HG03064 (cell line): ENCODE measurements around the gene SFXN5.

ENCODE experiments used
- ATAC-seq: cut with Tn5 transposase; IDR thresholded peaks from one replicate; pipeline ENCODE4 v1.9.1; 2021; ENCODE audit warnings: low read depth; ENCODE audit not compliant: unreplicated experiment

SFXN5 gene

DNA sequence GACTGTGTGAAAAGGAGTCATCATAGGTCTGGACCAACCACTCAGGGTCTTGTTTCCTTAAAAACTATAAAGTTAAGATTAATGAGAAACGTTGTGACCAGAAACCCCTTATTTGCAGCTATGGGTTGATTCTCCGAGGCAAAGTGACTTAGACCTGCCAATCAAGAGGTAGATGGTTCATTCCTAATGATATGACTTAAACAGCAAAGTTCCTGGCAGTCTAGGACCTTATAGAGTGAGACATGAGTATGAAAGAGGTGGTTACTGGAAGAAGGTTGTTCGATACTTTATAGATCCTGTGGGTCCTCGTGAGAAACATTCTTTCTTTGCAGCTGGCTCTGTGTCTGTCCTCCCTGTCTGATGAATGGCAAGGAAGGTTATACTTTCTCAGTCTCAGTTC is 8.0 kb downstream of the SFXN5 start:
- ATAC-seq, result no peak

- no peak for ATAC-seq
Observed at GRCh38 chr2:73059106-73059505, 12.4 kb downstream of the SFXN5 start.

GRCh38 chr2:73054980-73055379 is 16.5 kb downstream of the SFXN5 start:
- no peak for ATAC-seq

DNA sequence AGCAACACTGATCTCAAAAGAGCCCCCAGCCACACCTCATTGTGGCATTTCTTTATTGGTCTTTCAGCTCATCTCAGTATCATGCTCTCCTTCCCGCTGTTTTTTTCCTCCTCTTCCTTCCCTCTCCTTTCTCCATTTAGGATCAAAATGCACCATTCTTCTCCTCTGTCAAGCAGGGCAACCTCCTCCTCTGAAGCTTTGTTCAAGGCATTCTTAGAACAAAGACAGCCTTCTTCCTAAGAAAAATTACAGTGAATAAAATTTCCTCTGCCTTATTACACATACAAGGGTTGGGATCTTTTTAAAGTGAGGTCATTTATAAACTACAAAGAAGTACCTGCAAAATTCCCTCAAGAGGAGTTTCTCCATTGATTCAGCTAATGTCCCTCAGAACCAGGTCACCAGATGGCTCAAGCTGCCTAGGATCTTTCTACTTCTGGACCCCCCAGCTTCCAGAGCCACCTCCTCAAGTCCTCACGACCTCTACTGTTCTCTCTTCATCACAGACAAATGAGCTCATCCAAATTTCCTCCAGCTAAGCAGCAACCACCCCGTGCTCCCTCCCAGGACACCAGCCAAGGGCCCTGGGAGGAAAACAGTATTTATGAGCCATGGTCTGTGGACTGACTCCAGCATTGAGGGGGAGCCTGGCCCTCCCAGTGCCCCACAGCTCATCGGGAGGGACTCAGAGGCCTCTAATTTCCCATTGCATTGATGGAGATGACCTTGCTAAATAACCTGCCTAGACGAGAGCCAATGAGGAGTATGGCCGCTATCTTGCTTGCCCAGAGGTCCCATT is 18.0 kb downstream of the SFXN5 start:
- ATAC-seq, result no peak

GRCh38 chr2:73050121-73050545 is 21.4 kb downstream of the SFXN5 start:
- ATAC-seq, result no peak

GRCh38 chr2:73043929-73044832 is 27.3 kb downstream of the SFXN5 start:
- no peak for ATAC-seq

DNA sequence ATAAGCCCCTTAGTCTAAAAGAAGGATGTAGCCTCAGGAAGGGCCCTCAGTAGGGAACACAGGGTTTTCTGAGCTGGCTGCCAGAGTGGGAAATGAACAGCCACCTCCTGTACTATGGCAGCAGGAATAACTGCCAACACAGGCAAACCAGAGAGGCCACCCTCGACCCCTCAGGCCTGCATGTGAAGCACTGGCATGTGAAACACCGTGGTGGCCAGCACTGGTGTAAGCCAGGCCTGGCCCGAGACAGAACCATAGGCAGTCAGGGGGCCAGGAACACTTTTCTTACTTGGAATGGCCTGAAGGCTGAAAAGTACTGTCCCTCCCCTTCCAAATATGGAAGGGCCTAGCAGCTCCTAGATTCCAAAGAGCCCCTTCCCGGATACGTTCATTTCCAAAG is 28.2 kb downstream of the SFXN5 start:
- no peak for ATAC-seq

DNA sequence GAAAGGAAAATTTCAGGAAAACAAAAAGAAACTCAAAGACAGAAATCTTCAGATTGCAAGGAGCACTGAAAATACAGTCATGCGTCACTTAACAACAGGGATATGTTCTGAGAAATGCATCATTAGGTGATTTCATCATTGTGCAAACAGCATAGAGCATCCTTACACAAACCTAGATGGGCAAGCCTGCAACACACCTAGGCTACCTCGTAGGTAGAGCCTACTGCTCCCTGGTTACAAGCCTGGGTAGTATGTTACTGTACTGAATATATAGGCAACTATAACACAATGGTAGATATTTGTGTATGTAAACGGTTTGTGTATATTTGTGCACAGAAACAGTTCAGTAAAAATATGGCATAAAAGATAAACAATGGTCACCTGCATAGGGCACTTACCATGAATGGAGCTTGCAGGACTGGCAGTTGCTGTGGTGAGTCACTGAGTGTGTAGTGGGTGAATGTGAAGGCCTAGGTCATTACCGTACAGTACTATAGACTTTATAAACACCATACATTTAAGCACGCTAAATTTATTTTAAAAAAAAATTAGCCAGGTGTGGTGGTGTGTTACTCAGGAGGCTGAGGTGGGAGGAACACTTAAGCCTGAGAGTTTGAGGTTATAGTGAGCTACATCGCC is 33.4 kb downstream of the SFXN5 start:
- no peak for ATAC-seq

GRCh38 chr2:73036766-73037165 is 34.7 kb downstream of the SFXN5 start:
- no peak for ATAC-seq

GRCh38 chr2:73035899-73036711 is 35.4 kb downstream of the SFXN5 start:
- ATAC-seq, result no peak

- no peak for ATAC-seq
Observed at GRCh38 chr2:73034661-73035375, 36.7 kb downstream of the SFXN5 start.

- no peak for ATAC-seq
Observed at GRCh38 chr2:73033766-73034381, 37.6 kb downstream of the SFXN5 start.

- ATAC-seq, result no peak
Observed at GRCh38 chr2:73033142-73033765, 38.3 kb downstream of the SFXN5 start.

- no peak for ATAC-seq
Observed at GRCh38 chr2:73032702-73033097, 38.8 kb downstream of the SFXN5 start.

GRCh38 chr2:73031725-73032701 is 39.5 kb downstream of the SFXN5 start:
- ATAC-seq, result no peak

- ATAC-seq, result no peak
Observed at GRCh38 chr2:73031095-73031678, 40.3 kb downstream of the SFXN5 start.

DNA sequence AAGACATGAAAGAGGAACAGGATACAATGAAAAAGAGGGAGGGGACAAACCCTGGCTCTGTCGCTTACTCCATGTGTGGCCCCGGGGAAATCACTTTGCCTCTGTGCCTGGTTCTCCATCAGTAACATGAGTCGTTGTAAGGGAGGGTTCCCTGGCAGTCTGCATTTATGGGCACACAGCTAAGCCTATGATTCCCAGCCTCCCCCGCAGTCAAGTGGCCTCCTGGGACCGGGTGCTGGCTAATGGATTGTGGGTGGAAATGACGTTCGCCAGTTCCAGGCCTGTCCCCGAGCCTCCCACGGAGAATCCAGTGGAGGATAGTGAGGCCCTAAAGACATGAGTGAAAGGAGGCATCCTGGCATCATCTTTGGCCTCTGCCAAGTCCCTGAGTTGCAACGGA is 42.7 kb downstream of the SFXN5 start:
- ATAC-seq, result no peak
